HG02623 (cell line): ENCODE data around the gene SLC25A13.

Source experiments
- ATAC-seq: cut with Tn5 transposase; IDR thresholded peaks from one replicate; pipeline ENCODE4 v1.9.1; 2021; ENCODE audit warnings: moderate library complexity; ENCODE audit not compliant: unreplicated experiment

Gene SLC25A13

DNA sequence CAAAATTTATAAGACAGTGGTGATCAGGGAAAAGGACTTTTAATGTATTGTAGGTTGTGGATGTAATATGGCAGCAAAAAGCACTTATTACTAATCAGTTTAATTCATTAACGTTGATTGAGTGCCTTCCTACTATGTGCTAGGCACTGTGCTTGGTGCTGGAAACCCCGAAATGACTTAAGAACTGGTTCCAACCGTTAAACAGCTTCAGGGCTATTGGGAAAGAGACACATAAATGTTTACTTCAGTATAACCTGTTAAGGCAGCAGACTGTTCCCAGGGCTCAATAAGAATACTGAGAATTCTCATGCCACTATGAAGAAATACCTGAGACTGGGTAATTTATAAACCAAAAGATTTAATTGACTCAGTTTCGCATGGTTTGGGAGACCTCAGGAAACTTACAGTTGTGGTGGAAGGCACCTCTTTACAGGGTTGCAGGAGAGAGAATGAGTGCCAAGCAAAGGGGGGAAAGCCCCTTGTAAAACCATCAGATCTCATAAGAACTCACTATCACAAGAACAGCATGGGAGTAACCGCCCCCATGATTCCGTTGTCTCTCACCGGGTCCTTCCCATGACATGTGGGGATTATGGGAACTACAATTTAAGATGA lies 1.1 kb upstream of the SLC25A13 start:
- ATAC-seq = no peak

GRCh38 chr7:96322373-96322695 lies 436 bp upstream of the SLC25A13 start:
- no peak for ATAC-seq

DNA sequence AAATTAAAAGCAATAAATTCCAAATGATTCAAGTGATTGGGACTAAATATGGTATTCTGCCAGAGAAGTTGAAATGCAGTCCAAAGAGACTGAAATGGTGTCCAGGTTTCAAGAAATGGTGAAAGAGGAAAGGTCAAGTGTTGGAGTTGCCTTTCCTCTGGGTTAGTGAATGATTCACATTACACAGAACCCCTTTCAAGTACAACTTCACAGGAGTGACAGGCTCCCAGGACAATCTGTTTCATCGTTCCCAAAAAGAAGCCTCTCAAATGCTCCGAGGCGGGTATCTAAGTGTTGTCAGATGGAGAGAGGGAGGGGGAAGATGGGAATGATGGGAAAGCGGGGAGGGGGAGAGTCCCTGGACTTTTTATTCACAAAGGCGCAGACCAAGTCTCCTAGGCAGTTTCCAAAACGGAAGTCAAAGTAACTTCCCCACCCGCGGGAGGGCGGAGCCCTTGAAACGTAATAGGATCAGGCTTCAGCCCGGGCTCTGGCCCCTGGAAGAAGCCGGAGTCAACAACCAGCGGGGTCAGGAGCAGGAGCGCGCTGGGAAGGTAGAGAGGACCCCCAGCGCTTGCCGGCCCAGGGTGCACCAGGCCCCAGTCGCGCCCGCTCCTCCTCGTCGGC lies 754 bp downstream of the SLC25A13 start:
- peak; percentile 32 for ATAC-seq

DNA sequence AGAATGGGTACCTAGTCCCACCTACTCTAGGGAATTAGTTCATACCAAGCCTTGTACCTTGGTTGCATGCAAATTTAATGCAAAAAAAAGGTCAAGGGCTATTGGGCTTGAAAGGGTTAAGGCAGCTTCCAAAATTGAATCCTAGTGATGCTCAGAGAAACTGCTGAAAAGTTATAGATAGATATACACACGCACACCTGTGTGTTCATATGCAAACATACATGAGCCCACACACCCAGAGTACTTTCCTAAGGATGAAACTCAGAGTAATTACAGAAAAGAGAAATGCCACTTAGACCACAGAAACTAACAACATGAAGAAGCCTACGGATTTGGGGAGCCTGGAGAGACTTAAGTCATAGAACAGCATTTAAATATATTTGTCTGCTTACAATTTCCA lies 1.5 kb downstream of the SLC25A13 start:
- peak; percentile 46 for ATAC-seq

GRCh38 chr7:96319439-96319838 lies 2.5 kb downstream of the SLC25A13 start:
- ATAC-seq = no peak

DNA sequence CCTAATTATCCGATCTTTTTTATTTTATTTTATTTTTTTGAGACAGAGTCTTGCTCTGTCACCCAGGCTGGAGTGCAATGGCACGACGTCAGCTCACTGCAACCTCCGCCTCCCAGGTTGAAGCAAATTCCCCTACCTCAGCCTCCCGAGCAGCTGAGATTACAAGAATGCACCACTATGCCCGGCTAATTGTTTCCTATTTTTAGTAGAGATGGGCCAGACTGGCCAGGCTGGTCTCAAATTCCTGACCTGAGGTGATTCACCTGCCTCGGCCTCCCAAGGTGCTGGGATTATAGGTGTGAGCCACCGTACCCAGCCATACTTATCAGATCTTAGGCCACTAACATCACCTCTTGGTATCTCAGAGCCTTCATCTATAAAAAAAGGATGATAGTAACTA lies 4.9 kb downstream of the SLC25A13 start:
- no peak for ATAC-seq

DNA sequence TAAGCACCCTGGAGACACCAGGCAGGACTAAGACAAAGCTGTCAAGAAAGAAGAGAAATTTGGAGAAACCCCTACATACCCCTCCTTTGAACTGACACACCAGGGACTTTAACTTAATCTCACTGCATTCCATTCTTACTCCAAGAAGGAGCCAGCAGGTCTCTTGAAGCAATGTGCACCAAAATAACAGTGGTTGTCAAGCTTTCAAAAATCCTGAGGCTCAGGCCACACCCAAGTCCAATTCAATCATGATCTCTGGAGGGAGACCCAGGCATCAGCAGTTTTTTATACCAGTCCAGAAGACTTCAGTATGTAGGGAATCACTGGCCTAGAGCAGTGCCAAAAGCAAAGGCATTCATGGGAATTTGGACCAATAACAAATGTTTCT lies 6.8 kb downstream of the SLC25A13 start:
- ATAC-seq = no peak

DNA sequence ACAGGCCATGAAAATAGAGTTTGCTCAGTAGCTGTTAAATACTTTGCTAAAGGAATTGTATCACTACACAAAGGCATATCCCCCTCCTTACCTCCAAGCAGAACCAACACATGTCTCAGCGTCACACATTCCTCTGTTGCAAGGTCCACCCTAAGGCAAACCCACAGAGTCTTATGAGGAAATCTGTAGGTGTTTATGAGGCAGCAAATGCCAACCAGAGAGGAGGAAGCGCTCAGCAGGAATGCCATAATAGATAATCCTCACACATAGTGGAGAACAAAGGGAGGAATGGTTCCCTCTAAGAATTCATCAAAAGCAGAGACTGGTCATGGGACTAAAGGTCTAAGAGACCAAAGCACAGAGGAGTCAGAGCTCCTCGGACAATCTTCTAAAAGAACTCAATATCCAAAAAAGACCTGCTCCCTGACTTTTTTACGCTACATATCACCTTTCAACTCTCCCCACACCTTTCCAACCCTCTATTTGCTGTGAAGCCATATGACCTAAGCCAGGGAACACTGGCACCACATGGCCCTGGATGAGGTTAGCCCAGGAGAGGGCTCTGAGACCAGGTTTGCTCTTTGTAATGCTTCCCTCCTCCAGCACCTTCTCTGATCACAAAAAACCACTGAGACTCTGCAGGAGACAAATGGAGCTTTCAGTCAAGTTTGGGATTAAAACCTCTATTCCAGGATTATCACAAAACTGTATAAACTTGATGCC lies 7.3 kb downstream of the SLC25A13 start:
- ATAC-seq = no peak

DNA sequence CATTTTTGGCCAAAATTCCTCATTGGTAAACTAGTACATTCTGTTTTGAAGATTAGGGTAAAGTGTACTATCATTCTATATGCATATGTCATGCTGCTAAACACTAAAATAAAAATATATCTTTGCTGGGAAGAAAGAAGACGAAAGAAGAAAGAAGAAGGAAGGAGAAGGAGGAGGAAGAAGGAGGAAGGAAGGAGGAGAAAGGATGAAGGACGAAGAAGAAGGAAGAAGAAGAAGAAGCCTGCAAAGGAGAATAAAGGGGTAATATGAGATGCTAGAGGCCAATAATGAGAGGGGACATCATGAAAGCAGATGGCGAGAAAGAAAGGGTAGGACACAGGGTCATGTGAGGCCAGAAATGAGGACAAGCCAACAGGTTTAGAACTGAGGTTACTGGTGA lies 8.0 kb downstream of the SLC25A13 start:
- ATAC-seq = no peak

- no peak for ATAC-seq
Measured at GRCh38 chr7:96312502-96312901, 9.4 kb downstream of the SLC25A13 start.

- no peak for ATAC-seq
Measured at GRCh38 chr7:96311967-96312366, 9.9 kb downstream of the SLC25A13 start.

DNA sequence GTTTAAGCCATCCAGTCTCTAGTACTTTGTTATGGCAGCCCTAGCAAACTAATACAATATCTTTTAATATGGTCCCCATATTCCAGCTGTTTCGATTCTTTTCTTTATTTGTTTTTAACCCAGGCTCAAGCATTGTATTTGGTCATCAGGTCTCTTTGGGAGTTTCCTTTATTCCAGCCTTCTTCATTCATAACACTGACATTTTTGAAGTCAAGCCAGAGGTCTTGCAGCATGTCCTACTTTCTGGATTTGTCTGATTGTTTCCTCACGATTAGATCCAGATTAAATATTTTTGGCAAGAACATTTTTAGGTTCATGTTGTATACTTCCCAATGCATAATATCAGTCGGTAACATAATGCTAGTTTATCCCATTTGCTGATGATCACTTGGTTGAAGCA lies 11.8 kb downstream of the SLC25A13 start:
- no peak for ATAC-seq

GRCh38 chr7:96308950-96309263 lies 13.0 kb downstream of the SLC25A13 start:
- ATAC-seq = no peak

- ATAC-seq = no peak
Measured at GRCh38 chr7:96308253-96308949, 13.5 kb downstream of the SLC25A13 start.

DNA sequence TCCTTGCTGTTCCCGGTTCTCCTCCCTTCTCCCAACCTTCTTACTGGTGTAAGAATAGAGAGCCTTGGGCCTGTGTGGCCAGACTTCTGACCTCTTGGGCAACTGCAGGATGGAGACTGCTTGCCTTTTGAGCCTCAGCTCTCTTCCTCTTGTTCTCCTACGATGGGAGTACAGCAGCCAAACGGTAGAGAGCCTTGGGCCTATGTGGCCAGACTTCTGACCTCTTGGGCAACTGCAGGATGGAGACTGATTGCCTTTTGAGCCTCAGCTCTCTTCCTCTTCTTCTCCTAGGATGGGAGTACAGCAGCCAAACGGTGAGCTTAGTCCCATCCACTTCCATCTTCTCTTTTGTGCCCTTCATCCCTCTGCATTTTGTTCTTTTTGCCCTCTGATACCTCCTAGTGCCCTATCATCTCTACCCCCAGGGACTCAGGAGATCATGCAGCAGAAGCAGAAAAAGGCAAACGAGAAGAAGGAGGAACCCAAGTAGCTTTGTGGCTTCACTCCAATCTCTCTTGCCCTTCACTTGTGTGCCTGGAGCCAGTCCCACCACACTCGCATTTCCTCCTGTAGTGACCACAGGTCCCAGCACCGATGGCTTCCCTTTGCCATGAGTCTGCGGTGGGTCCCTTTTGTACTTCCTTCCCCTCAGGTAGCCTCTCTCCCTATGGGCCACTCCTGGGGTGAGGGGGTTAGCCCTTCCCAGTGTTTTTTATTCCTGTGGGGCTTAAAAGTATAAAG lies 15.3 kb downstream of the SLC25A13 start:
- no peak for ATAC-seq

DNA sequence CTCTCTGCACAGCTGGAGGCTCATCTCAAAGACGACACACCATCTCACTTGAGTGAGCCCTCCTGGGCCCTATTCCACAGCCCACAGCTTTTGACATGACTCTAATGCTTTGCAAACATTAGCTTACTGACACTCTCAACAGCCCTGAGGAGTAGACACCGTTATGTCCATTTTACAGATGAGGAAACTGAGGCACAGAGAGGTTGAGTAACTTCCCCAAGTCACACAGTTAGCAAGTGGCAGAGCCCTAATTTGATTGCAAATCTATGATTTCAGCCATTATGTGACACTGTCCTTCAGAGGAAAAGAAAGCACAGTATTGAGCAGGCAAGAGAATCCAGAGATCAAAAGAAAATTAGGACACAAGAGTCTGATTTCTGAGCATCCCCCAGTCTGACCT lies 16.0 kb downstream of the SLC25A13 start:
- no peak for ATAC-seq

DNA sequence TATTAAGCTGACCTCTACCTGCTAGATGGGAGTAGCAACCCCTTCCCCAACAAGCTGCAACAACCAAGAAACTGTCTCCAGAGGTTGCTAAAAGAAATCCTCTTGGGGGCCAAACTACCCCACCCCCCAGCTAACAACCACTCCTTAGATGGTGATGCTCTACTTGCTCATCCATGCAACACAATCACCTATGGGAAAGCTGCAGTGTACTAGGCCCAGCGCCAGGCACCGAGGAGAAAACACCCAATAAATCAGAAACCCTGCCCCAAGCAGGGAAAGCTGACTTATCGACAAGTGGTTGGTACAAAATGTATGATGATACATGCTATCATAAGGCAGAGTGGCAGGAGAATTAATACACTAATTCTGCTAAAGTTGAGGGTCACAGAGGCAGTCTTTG lies 17.3 kb downstream of the SLC25A13 start:
- no peak for ATAC-seq

GRCh38 chr7:96303686-96304443 lies 18.0 kb downstream of the SLC25A13 start:
- ATAC-seq = no peak

GRCh38 chr7:96303105-96303685 lies 18.7 kb downstream of the SLC25A13 start:
- no peak for ATAC-seq

DNA sequence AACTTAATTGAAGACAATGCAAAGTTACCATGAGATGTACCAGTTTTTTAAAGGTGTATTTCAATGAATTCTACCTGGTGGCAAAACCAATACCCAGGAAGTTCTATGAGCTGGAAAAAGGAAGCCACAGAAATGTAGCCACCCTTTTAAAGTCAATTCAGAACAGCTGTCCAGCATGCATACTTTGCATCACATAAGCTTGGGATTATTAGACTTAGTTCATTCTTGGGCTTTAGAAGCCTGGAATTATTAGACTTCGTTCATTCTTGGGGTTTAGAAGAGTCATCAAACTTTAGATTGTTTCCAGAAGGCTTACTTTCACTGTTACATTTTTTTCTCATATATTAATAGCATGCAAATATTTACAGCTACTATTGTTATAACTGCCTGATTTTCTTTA lies 20.9 kb downstream of the SLC25A13 start:
- no peak for ATAC-seq
